Activated CD4-positive, CD25-positive, alpha-beta regulatory T cell (primary cell): Measurements from ENCODE around the gene MYOM1.
A peak's percentile ranks its signal among the peaks of the same experiment; 100 is the strongest.

Experiments
- DNase-seq, 4 experiments: peaks; one replicate each; lab custom pipeline; 2025; lab: John Stamatoyannopoulos, UW

MYOM1 gene

GRCh38 chr18:3151399-3152264, 68.1 kb downstream of the MYOM1 start:
- no peak for DNase-seq

GRCh38 chr18:3150688-3151087, 69.1 kb downstream of the MYOM1 start:
- no peak for DNase-seq

GRCh38 chr18:3150274-3150673, 69.5 kb downstream of the MYOM1 start:
- DNase-seq, result no peak

GRCh38 chr18:3148930-3149535, 70.7 kb downstream of the MYOM1 start:
- DNase-seq, result no peak

- DNase-seq, result no peak
Observed at GRCh38 chr18:3147935-3148554, 71.7 kb downstream of the MYOM1 start.

- DNase-seq, result no peak
Observed at GRCh38 chr18:3140986-3141639, 78.7 kb downstream of the MYOM1 start.

GRCh38 chr18:3140342-3140741, 79.4 kb downstream of the MYOM1 start:
- no peak for DNase-seq

- no peak for DNase-seq
Observed at GRCh38 chr18:3139406-3139805, 80.4 kb downstream of the MYOM1 start.

- no peak for DNase-seq
Observed at GRCh38 chr18:3138274-3138975, 81.3 kb downstream of the MYOM1 start.

- no peak for DNase-seq
Observed at GRCh38 chr18:3135536-3135935, 84.2 kb downstream of the MYOM1 start.

- no peak for DNase-seq
Observed at GRCh38 chr18:3132700-3133099, 87.1 kb downstream of the MYOM1 start.

GRCh38 chr18:3130344-3130743, 89.4 kb downstream of the MYOM1 start:
- no peak for DNase-seq

GRCh38 chr18:3129053-3129864, 90.5 kb downstream of the MYOM1 start:
- peak; percentile 45 to 60 (median 50) for DNase-seq

GRCh38 chr18:3126457-3127097, 93.2 kb downstream of the MYOM1 start:
- DNase-seq, result no peak

GRCh38 chr18:3124822-3125221, 94.9 kb downstream of the MYOM1 start:
- no peak for DNase-seq

- DNase-seq, result no peak
Observed at GRCh38 chr18:3122851-3123250, 96.9 kb downstream of the MYOM1 start.

GRCh38 chr18:3121259-3121658, 98.5 kb downstream of the MYOM1 start:
- DNase-seq, result no peak

- no peak for DNase-seq
Observed at GRCh38 chr18:3120356-3120755, 99.4 kb downstream of the MYOM1 start.

GRCh38 chr18:3119401-3120341, 100.1 kb downstream of the MYOM1 start:
- DNase-seq, result no peak
